ENCODE data around the gene PTPDC1. TPM values are rescaled to one million over a fixed set of nuclear protein-coding genes. Genes with fewer than 3 reads are reported as not detected.

Gene PTPDC1
- total RNA-seq, 1 donor, result 7.8 TPM

DNA sequence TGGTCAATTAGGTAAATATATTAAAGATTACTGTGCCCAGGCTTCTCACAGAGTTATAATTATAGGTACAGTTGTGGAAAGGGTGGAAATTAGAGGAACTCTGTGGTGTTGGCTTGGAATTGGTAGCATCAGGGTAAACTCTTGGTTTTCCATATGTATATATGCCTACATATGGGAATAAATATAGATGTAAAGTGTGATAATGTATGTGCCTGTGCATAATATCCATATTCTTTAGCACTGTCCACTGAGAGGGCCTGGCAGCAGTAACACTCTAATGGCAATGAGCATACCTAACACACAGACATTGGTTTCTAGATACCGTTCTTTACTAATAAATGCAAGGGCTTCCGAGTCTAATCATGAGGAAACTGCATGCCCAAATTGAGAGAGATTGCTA is 4.0 kb upstream of the PTPDC1 start:
- DNase-seq (ENCODE audit: low read depth), result no peak
- TF ChIP-seq, protein P1, sequence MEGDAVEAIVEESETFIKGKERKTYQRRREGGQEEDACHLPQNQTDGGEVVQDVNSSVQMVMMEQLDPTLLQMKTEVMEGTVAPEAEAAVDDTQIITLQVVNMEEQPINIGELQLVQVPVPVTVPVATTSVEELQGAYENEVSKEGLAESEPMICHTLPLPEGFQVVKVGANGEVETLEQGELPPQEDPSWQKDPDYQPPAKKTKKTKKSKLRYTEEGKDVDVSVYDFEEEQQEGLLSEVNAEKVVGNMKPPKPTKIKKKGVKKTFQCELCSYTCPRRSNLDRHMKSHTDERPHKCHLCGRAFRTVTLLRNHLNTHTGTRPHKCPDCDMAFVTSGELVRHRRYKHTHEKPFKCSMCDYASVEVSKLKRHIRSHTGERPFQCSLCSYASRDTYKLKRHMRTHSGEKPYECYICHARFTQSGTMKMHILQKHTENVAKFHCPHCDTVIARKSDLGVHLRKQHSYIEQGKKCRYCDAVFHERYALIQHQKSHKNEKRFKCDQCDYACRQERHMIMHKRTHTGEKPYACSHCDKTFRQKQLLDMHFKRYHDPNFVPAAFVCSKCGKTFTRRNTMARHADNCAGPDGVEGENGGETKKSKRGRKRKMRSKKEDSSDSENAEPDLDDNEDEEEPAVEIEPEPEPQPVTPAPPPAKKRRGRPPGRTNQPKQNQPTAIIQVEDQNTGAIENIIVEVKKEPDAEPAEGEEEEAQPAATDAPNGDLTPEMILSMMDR (IDR thresholded peaks at IDR 0.05; ENCODE audit: insufficient read depth, low read depth, low read length), result no peak
- no peak overlapping the region for H3K4me3 ChIP-seq (ENCODE audit: low read depth, low read length)

DNA sequence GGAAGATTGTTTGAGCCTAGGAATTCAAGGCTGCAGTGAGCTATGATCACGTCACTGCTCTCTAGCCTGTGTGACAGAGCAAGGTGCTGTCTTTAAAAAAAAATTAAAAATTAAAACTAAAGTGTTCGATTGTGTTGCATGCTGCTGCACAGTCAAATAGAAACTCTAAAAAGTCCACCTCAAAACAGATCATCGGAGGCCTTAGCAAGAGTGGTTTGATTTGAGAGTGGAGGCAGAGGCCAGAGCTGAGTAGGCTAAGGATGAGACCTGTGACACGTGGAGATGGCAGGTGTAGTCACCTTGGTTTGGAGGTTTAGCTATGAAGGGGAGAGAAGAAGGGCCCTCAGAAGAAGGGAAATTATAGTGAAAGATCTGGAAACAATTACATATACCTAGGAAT is 2.8 kb upstream of the PTPDC1 start:
- H3K4me3 ChIP-seq (ENCODE audit: low read depth, low read length), result no peak overlapping the region
- TF ChIP-seq, protein P1 (IDR thresholded peaks at IDR 0.05; ENCODE audit: insufficient read depth, low read depth, low read length), result no peak
- no peak for DNase-seq (ENCODE audit: low read depth)

DNA sequence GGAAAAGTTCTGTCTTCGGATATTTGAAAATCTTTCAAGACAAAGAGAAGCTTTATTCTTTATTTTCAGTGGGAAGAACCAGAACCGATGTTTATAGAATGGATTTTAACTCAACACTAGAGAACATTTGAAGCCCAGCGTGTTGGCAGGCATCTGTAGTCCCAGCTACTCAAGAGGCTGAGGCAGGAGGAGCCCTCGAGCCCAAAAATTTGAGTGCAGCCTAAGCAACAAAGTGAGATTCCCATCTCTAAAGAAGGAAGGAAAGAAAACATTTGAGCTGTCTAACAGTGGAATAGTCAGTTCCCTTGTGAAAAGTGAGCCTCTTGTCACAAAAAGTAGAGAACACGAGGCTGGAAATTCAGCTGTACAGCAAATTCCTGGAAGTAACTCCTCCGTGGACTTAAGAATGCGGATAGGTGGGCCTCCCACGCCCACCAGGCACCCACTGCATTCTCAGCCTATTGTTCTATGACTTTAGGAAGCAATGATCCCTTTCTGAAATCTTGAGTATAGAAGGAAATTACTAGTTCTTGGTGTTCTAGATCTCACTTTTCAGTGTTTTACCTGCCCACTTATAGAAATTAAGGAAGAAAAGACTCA is 2.3 kb upstream of the PTPDC1 start:
- TF ChIP-seq, protein P1 (IDR thresholded peaks at IDR 0.05; ENCODE audit: insufficient read depth, low read depth, low read length), result no peak
- no peak for DNase-seq (ENCODE audit: low read depth)
- H3K4me3 ChIP-seq (ENCODE audit: low read depth, low read length), result no peak overlapping the region

DNA sequence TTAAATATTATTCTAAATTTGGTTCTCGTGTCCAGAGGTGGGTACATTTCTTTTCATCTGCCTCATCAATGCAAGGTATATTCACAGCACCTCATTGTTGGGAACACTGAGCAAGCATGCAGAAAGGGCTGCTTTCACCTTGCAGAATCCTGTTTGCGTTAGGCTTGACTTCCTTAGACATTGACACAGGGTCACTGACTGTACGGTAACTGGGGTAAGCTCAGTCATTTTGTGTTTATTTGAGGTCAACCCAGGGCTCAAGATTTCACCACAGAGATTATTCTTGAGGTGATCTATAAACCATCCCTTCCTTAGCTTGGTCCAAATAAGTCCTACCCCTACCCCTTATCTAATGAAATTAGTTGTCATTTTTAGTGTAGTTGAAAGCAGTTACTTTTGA is 1.7 kb upstream of the PTPDC1 start:
- peak; percentile 44 for DNase-seq (ENCODE audit: low read depth)
- TF ChIP-seq, protein P1 (IDR thresholded peaks at IDR 0.05; ENCODE audit: insufficient read depth, low read depth, low read length), result no peak
- no peak overlapping the region for H3K4me3 ChIP-seq (ENCODE audit: low read depth, low read length)

DNA sequence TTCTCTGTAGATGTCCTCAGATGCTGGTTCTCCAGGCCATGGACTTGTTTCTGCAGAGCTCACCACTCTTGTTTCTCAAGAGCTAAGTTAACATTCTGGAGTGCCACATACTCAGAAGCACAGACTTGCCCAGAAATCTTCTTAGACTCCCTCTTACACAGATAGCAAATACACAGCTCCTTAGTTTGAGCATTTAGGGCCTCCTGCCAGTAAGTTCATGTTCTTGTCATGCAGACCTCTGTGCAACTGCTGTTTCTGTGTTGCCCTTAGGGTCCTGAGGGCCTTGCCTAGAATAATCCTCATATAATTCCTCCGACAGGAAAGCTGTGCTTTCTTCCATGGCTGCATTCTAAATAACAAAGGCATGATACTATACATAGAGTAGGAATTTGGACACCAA is 1.3 kb upstream of the PTPDC1 start:
- no peak overlapping the region for H3K4me3 ChIP-seq (ENCODE audit: low read depth, low read length)
- TF ChIP-seq, protein P1 (IDR thresholded peaks at IDR 0.05; ENCODE audit: insufficient read depth, low read depth, low read length), result no peak
- peak; percentile 53 for DNase-seq (ENCODE audit: low read depth)

DNA sequence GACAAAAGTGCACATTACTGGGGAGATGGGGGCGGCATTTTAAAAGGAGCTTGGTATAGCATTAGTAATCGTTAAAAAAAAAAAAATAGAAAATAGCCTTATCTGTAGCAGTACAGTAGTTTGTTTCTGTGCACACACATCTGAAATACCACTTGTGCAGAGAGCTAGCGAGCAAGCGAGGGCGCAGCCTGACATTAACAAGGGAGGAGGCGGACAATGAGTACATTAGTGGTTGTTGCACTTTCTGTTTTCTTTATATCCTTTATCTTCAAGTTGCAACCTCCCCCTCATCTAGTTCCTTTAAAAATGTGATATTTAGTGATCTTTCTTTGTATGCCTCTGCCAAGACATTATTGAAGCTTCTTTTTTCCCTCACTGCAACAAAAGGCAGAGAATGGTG is 880 bp upstream of the PTPDC1 start:
- H3K4me3 ChIP-seq (ENCODE audit: low read depth, low read length), result no peak overlapping the region
- TF ChIP-seq, protein P1 (IDR thresholded peaks at IDR 0.05; ENCODE audit: insufficient read depth, low read depth, low read length), result no peak
- DNase-seq (ENCODE audit: low read depth), result peak; percentile 46

DNA sequence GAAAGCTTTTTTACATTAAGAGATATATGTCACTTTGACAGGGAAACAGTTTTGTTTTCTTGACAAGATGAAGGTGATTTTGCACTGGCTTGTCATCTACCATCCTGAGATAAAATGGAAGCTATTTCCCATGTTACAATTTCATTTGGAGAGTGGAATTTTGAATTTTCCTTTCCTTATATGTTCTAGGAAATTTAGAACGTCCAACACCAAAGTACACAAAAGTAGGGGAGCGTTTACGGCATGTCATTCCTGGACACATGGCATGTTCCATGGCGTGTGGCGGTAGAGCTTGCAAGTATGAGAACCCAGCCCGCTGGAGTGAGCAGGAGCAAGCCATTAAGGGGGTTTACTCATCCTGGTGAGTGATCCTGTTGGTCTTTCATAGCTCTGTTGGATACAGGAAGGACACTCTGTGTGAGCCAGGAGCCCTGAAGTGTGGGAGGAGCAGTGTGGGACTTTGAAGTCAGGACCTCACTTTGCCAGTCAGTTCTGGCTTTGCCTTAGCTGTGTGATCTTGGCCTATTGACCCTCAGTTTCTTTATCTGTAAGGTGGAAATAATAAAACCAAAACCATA is 887 bp downstream of the PTPDC1 start:
- no peak overlapping the region for H3K4me3 ChIP-seq (ENCODE audit: low read depth, low read length)
- no peak for DNase-seq (ENCODE audit: low read depth)
- TF ChIP-seq, protein P1 (IDR thresholded peaks at IDR 0.05; ENCODE audit: insufficient read depth, low read depth, low read length), result no peak

All from fibroblast of villous mesenchyme (primary cell).